ENCODE data around the gene SLC24A4.

DNA sequence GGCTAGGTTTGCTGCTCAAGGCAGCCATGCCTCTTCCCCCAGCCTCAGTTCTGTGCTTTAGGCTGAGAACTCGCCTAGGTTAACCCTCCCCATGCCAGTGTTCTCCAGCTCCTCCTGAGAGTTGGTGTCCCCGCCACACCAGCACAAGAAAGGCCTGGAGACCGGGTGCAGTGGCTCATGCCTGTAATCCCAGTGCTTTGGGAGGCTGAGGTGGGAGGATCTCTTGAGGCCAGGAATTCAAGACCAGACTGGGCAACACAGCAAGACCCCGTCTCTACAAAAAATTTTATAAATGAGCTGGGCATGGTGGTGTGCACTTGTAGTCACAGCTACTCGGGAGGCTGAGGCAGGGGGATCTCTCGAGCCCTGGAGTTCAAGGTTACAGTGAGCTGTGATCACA lies 200.8 kb downstream of the SLC24A4 start:
- TF ChIP-seq, protein P1, sequence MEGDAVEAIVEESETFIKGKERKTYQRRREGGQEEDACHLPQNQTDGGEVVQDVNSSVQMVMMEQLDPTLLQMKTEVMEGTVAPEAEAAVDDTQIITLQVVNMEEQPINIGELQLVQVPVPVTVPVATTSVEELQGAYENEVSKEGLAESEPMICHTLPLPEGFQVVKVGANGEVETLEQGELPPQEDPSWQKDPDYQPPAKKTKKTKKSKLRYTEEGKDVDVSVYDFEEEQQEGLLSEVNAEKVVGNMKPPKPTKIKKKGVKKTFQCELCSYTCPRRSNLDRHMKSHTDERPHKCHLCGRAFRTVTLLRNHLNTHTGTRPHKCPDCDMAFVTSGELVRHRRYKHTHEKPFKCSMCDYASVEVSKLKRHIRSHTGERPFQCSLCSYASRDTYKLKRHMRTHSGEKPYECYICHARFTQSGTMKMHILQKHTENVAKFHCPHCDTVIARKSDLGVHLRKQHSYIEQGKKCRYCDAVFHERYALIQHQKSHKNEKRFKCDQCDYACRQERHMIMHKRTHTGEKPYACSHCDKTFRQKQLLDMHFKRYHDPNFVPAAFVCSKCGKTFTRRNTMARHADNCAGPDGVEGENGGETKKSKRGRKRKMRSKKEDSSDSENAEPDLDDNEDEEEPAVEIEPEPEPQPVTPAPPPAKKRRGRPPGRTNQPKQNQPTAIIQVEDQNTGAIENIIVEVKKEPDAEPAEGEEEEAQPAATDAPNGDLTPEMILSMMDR (IDR thresholded peaks at IDR 0.05; ENCODE audit: insufficient read depth, low read length, poor library complexity, severe bottlenecking): no peak
- TF ChIP-seq EZH2phosphoT487 (conservative IDR thresholded peaks at IDR 0.05; ENCODE audit: low read length): no peak
